Measurements from ENCODE around the gene STOM.

STOM gene

DNA sequence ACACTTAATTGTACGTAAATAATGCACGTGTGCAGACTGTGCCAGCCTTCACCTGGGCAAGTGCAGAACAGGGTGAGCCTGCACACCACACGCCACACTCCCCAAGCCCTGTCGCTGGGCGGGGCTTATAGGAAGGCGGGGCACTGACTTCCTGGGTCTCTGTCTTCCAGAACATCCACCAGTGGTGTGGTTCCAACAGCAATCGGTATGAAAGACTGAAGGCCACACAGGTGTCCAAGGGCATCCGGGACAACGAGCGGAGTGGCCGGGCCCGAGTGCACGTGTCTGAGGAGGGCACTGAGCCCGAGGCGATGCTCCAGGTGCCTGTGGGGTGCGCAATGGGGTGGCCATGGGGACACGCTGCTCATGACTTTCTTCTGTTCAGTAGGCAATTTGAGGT lies 57.9 kb downstream of the STOM start:
- Histone ChIP-seq H3K27ac (no peak overlapping the region), H3K36me3 (peaks cover 88% of the 10 kb centered on the region), H3K4me3 (ENCODE audit: low read depth in 1 of 2, low read length in 1 of 2) (no peak overlapping the region), H3K27me3 (no peaks in the 10 kb centered on the region), H3K9me3 (no peaks in the 10 kb centered on the region), H3K4me1 (ENCODE audit: control insufficient read depth in 1 of 2, insufficient read depth in 1 of 2, low read depth in 1 of 2, low read length in 1 of 2) (no peaks in the 10 kb centered on the region)
- TF ChIP-seq, protein P1, sequence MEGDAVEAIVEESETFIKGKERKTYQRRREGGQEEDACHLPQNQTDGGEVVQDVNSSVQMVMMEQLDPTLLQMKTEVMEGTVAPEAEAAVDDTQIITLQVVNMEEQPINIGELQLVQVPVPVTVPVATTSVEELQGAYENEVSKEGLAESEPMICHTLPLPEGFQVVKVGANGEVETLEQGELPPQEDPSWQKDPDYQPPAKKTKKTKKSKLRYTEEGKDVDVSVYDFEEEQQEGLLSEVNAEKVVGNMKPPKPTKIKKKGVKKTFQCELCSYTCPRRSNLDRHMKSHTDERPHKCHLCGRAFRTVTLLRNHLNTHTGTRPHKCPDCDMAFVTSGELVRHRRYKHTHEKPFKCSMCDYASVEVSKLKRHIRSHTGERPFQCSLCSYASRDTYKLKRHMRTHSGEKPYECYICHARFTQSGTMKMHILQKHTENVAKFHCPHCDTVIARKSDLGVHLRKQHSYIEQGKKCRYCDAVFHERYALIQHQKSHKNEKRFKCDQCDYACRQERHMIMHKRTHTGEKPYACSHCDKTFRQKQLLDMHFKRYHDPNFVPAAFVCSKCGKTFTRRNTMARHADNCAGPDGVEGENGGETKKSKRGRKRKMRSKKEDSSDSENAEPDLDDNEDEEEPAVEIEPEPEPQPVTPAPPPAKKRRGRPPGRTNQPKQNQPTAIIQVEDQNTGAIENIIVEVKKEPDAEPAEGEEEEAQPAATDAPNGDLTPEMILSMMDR (IDR thresholded peaks at IDR 0.05), result no peak

DNA sequence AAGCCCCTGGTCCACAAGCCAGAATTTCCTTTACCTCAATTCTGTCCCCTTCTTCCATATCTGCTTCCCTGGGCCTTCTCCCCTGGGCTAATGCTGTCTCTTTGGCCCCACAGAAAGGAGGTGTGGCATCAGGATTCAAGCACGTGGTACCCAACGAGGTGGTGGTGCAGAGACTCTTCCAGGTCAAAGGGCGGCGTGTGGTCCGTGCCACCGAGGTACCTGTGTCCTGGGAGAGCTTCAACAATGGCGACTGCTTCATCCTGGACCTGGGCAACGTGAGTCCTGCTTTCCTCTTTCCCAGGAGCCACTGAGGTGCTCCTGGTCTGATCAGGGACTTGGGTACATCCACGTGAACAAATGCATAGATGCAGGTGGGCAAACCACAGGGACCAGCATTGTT lies 59.5 kb downstream of the STOM start:
- Histone ChIP-seq H3K27me3 (no peaks in the 10 kb centered on the region), H3K27ac (no peak overlapping the region), H3K9me3 (no peaks in the 10 kb centered on the region), H3K4me3 (ENCODE audit: low read depth in 1 of 2, low read length in 1 of 2) (no peak overlapping the region), H3K36me3 (peaks cover 95% of the 10 kb centered on the region), H3K4me1 (ENCODE audit: control insufficient read depth in 1 of 2, insufficient read depth in 1 of 2, low read depth in 1 of 2, low read length in 1 of 2) (no peaks in the 10 kb centered on the region)
- TF ChIP-seq, protein P1 (IDR thresholded peaks at IDR 0.05), result no peak

DNA sequence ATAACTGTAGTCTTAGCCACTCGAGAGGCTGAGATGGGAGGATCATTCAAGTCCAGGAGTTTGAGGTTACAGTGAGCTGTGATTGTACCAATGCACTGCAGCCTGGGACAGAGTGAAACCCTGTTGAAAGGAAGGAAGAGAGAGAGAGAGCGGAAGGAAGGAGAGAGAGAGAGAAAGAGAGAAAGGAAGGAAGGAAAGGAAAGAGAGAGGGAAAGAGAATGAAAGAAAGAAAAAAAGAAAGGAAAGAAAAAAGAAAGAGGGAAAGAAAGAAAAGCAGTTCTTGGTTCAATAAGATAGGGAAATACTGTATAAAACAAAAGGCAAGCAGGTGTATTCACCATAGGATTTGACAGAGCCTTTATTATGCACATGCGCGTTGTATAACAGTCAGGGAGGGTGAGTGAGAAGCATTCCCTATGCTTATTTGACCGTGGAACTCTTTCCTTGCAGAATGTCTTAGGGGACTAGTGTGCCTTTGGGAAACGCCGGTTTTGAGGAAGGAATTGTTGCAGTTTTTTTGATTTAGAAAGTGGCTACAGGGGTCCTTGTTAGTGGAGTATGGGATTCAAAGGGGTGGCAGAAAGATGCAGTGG lies 60.1 kb downstream of the STOM start:
- peaks cover 95% of the 10 kb centered on the region for H3K36me3 ChIP-seq
- no peaks in the 10 kb centered on the region for H3K9me3 ChIP-seq
- no peak overlapping the region for H3K4me3 ChIP-seq (ENCODE audit: low read depth in 1 of 2, low read length in 1 of 2)
- H3K27ac ChIP-seq, result no peak overlapping the region
- H3K27me3 ChIP-seq, result no peaks in the 10 kb centered on the region
- TF ChIP-seq, protein P1 (IDR thresholded peaks at IDR 0.05), result no peak
- H3K4me1 ChIP-seq (ENCODE audit: control insufficient read depth in 1 of 2, insufficient read depth in 1 of 2, low read depth in 1 of 2, low read length in 1 of 2), result no peaks in the 10 kb centered on the region

DNA sequence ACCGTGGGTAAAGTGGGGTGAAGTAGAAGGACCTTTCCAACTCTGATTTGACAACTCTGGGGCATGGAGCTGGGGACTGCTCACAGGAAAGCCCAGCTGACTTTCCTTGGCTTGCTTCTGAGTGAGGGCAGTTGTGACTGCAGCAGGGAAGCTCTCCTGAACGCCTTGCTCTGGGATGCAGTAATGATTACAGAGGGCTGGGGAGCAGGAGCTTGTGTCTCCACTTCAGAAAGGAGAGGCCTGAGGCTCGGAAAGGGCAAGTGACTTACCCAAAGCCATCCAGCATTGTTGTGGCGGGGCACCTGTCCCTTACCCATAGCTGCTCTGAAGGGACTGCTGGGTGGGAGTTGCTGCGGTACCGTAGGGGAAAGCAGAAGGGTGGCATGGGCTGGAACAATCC lies 60.9 kb downstream of the STOM start:
- peaks cover 95% of the 10 kb centered on the region for H3K36me3 ChIP-seq
- TF ChIP-seq, protein P1 (IDR thresholded peaks at IDR 0.05), result no peak

DNA sequence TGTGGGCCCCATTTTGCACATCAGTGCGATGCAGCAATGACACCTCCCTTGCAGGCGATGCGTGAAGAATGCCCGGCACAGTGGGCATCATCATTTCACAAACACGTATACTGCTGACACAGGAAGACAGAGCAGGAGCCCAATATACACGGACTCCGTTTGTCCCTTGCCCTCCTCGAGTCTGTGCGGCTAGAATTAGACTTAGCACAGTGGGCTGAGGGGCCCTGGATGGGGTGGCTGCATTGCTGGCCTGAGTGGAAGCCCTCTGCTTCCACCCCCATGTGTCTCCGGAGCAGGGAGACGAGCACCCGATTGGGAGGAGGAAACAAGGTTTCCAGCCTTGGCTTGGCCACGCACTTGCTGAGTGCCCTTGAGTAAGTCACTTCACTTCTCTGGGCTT lies 61.3 kb downstream of the STOM start:
- Histone ChIP-seq H3K9me3 (no peaks in the 10 kb centered on the region), H3K27ac (no peak overlapping the region), H3K4me1 (ENCODE audit: control insufficient read depth in 1 of 2, insufficient read depth in 1 of 2, low read depth in 1 of 2, low read length in 1 of 2) (no peaks in the 10 kb centered on the region), H3K4me3 (ENCODE audit: low read depth in 1 of 2, low read length in 1 of 2) (no peak overlapping the region), H3K36me3 (peaks cover 95% of the 10 kb centered on the region), H3K27me3 (no peaks in the 10 kb centered on the region)
- TF ChIP-seq, protein P1 (IDR thresholded peaks at IDR 0.05), result no peak

More for the DNA sequence above, 60.9 kb downstream of the STOM start:
- Histone ChIP-seq H3K27ac (no peak overlapping the region), H3K4me3 (ENCODE audit: low read depth in 1 of 2, low read length in 1 of 2) (no peak overlapping the region), H3K9me3 (no peaks in the 10 kb centered on the region), H3K27me3 (no peaks in the 10 kb centered on the region), H3K4me1 (ENCODE audit: control insufficient read depth in 1 of 2, insufficient read depth in 1 of 2, low read depth in 1 of 2, low read length in 1 of 2) (no peaks in the 10 kb centered on the region)

Data from neutrophil (primary cell).